ENCODE data around the gene ALS2CL.

Gene ALS2CL

GRCh38 chr3:46662771-46663551 is 30.5 kb downstream of the ALS2CL start:
- no peak for DNase-seq

- DNase-seq = no peak
Observed at GRCh38 chr3:46661776-46662766, 31.4 kb downstream of the ALS2CL start.

GRCh38 chr3:46660543-46661523 is 32.6 kb downstream of the ALS2CL start:
- no peak for DNase-seq

GRCh38 chr3:46660003-46660402 is 33.5 kb downstream of the ALS2CL start:
- no peak for DNase-seq

- no peak for DNase-seq
Observed at GRCh38 chr3:46659285-46659684, 34.2 kb downstream of the ALS2CL start.

- no peak for DNase-seq
Observed at GRCh38 chr3:46656778-46657556, 36.5 kb downstream of the ALS2CL start.

- no peak for DNase-seq
Observed at GRCh38 chr3:46655271-46655670, 38.2 kb downstream of the ALS2CL start.

GRCh38 chr3:46651084-46651483 is 42.4 kb downstream of the ALS2CL start:
- DNase-seq = no peak

- no peak for DNase-seq
Observed at GRCh38 chr3:46649436-46649835, 44.0 kb downstream of the ALS2CL start.

- no peak for DNase-seq
Observed at GRCh38 chr3:46648096-46648495, 45.4 kb downstream of the ALS2CL start.

GRCh38 chr3:46646700-46647099 is 46.8 kb downstream of the ALS2CL start:
- DNase-seq = no peak

- DNase-seq = no peak
Observed at GRCh38 chr3:46643701-46644100, 49.8 kb downstream of the ALS2CL start.

- no peak for DNase-seq
Observed at GRCh38 chr3:46642971-46643370, 50.5 kb downstream of the ALS2CL start.

GRCh38 chr3:46640927-46641326 is 52.6 kb downstream of the ALS2CL start:
- no peak for DNase-seq

- no peak for DNase-seq
Observed at GRCh38 chr3:46639221-46639620, 54.3 kb downstream of the ALS2CL start.

GRCh38 chr3:46634856-46635255 is 58.6 kb downstream of the ALS2CL start:
- no peak for DNase-seq

GRCh38 chr3:46632792-46633191 is 60.7 kb downstream of the ALS2CL start:
- DNase-seq = no peak

- DNase-seq = peak; percentile 79
Observed at GRCh38 chr3:46629551-46630517, 63.6 kb downstream of the ALS2CL start.

GRCh38 chr3:46628901-46629369 is 64.5 kb downstream of the ALS2CL start:
- DNase-seq = no peak

GRCh38 chr3:46627078-46627477 is 66.4 kb downstream of the ALS2CL start:
- DNase-seq = no peak
